Left ventricle myocardium inferior (tissue), 1 donor: ENCODE data around the gene SFXN5. TPM values are rescaled to one million over a fixed set of nuclear protein-coding genes. Genes with fewer than 3 reads are reported as not detected.
A peak's percentile ranks its signal among the peaks of the same experiment; 100 is the strongest.

ENCODE experiments used
- DNase-seq: peaks from one replicate; pipeline ENCODE4 v3.0.0-alpha.2; 2020
- H3K27ac ChIP-seq: fragments of 200-600 bp; replicated peaks from 2 replicates; pipeline ENCODE4 v1.8.0; 2021
- H3K27me3 ChIP-seq: fragments of 200-600 bp; 2 replicates; pipeline ENCODE4 v1.8.0; 2021; ENCODE audit warnings: low read depth
- H3K36me3 ChIP-seq: fragments of 200-600 bp; 2 replicates; pipeline ENCODE4 v1.8.0; 2021
- H3K4me1 ChIP-seq: fragments of 200-600 bp; 2 replicates; pipeline ENCODE4 v1.8.0; 2021
- H3K4me3 ChIP-seq: fragments of 200-600 bp; 2 replicates; pipeline ENCODE4 v1.8.0; 2021; ENCODE audit warnings: mild to moderate bottlenecking, moderate library complexity
- H3K9me3 ChIP-seq: fragments of 200-600 bp; replicated peaks from 2 replicates; pipeline ENCODE4 v1.8.0; 2021
- intact Hi-C: fragments of 100-400 bp; cut with micrococcal nuclease; formaldehyde crosslinking; loops from one replicate; pipeline ENCODE4 v1.11.0; 2022
- total RNA-seq: library from RNA; stranded (reverse); fragmentation: NEBNext Ultra II Directional; extraction: Animal tissue kit (Norgen Biotek cat#: 25700); gene quantifications from one replicate; pipeline ENCODE4 v1.2.1, GENCODE V29; 2021
- TF ChIP-seq, protein P1 (sequence below): fragments of 200-600 bp; IDR thresholded peaks from 2 replicates; pipeline ENCODE4 v1.8.0; 2021; ENCODE audit warnings: antibody characterized with exemption, mild to moderate bottlenecking, borderline replicate concordance
- donor health status: DM: no; HTN: yes; CAD: no; lungs with severe emphysema.

SFXN5 gene
- total RNA-seq, 1 donor from 2014 or later = 9.9 TPM

DNA sequence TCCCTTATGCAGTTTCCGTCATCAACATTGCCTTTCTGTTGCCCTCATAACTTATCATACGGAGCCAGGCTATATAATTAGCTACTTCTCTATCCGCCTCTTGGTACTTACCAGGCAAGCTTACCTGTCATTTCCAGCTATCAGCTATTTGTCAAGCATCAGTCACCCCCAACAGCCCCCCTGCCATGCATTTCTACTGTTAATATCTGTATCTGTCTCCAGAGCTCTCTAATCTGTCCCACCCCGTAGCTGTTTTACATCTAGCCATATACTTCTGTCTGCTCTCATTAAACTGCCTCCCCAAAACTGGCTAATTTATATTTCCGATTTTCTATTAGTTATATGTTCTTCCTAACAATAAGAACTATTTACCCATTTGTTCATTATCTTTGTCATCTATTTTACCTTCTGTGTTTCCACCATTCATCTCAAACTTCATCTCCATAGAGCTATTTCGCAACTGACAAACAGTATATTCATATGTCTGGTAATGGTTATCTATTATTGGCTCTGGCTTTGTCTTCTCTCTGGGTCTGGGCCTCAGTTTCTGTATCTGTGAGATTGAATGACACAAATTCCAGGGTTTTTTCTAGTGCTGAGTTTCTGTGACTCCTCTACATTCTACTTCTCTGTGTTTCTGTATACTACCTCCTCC lies 144.6 kb downstream of the SFXN5 start:
- H3K27ac ChIP-seq = no peak overlapping the region

DNA sequence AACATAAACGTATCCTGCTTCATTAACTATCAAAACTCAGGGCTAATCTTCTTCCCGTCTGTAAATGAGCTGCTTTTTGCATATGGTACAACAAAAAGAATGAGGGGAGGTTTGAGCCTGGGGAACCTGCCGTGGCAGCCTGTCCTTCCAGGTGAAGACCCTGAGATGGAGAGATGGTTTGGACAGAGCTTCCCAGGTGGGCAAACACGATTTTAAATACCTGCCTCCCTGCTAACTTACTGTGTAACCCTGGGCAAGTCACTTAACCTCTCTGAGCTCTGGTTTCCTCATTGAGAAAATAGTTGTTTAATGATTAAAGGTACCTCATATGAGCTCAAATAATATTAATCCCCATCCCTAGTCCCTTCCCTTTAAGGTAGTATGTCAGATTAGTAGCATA lies 145.1 kb downstream of the SFXN5 start:
- no peaks in the 10 kb centered on the region for H3K9me3 ChIP-seq
- H3K27me3 ChIP-seq = peaks cover 100% of the 10 kb centered on the region
- H3K27ac ChIP-seq = no peak overlapping the region
- no peaks in the 10 kb centered on the region for H3K36me3 ChIP-seq
- DNase-seq = no peak
- TF ChIP-seq, protein P1, sequence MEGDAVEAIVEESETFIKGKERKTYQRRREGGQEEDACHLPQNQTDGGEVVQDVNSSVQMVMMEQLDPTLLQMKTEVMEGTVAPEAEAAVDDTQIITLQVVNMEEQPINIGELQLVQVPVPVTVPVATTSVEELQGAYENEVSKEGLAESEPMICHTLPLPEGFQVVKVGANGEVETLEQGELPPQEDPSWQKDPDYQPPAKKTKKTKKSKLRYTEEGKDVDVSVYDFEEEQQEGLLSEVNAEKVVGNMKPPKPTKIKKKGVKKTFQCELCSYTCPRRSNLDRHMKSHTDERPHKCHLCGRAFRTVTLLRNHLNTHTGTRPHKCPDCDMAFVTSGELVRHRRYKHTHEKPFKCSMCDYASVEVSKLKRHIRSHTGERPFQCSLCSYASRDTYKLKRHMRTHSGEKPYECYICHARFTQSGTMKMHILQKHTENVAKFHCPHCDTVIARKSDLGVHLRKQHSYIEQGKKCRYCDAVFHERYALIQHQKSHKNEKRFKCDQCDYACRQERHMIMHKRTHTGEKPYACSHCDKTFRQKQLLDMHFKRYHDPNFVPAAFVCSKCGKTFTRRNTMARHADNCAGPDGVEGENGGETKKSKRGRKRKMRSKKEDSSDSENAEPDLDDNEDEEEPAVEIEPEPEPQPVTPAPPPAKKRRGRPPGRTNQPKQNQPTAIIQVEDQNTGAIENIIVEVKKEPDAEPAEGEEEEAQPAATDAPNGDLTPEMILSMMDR = no peak
- H3K4me3 ChIP-seq = no peak overlapping the region
- H3K4me1 ChIP-seq = peaks cover 15% of the 10 kb centered on the region
- intact Hi-C loops = no loop called here

More for the DNA sequence above, 144.6 kb downstream of the SFXN5 start:
- no peaks in the 10 kb centered on the region for H3K36me3 ChIP-seq
- H3K4me1 ChIP-seq = peaks cover 15% of the 10 kb centered on the region
- H3K27me3 ChIP-seq = peaks cover 100% of the 10 kb centered on the region
- intact Hi-C loops = no loop called here
- no peak overlapping the region for H3K4me3 ChIP-seq
- DNase-seq = no peak
- TF ChIP-seq, protein P1 = no peak
- H3K9me3 ChIP-seq = no peaks in the 10 kb centered on the region

DNA sequence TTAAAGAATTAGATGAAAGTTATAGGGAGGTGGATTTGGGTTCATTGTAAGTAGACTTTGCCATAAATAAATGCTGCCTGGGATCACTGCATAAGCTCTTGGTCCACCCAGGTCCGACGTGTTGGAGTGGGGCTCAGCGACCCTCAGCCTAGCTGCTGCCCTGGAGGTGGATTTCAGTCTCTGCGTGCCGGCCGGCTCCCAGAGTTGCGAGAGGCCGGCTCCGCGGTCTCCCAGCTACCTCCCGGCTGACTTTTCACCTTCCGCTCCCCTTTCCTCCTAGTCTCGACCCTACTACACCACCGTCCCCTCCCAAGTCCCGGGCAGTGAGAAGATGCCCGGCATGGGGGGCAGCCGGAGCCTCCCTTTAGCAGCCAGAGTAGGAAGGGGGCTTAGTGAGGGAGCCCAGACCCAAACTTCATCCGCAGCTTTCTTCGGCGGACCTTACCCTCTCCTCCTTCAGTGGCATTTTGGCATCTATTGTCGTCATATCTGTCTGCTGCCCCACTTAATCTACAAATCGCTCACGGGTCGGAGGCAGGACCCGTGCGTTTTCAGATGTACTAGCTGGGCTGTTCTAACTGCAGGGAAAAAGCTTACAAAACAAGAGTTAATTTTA lies 146.1 kb downstream of the SFXN5 start:
- peaks cover 21% of the 10 kb centered on the region for H3K4me1 ChIP-seq
- peaks cover 100% of the 10 kb centered on the region for H3K27me3 ChIP-seq
- no peaks in the 10 kb centered on the region for H3K36me3 ChIP-seq
- H3K27ac ChIP-seq = no peak overlapping the region
- no peaks in the 10 kb centered on the region for H3K9me3 ChIP-seq
- intact Hi-C loops = no loop called here
- no peak for DNase-seq
- H3K4me3 ChIP-seq = no peak overlapping the region
- TF ChIP-seq, protein P1 = no peak

DNA sequence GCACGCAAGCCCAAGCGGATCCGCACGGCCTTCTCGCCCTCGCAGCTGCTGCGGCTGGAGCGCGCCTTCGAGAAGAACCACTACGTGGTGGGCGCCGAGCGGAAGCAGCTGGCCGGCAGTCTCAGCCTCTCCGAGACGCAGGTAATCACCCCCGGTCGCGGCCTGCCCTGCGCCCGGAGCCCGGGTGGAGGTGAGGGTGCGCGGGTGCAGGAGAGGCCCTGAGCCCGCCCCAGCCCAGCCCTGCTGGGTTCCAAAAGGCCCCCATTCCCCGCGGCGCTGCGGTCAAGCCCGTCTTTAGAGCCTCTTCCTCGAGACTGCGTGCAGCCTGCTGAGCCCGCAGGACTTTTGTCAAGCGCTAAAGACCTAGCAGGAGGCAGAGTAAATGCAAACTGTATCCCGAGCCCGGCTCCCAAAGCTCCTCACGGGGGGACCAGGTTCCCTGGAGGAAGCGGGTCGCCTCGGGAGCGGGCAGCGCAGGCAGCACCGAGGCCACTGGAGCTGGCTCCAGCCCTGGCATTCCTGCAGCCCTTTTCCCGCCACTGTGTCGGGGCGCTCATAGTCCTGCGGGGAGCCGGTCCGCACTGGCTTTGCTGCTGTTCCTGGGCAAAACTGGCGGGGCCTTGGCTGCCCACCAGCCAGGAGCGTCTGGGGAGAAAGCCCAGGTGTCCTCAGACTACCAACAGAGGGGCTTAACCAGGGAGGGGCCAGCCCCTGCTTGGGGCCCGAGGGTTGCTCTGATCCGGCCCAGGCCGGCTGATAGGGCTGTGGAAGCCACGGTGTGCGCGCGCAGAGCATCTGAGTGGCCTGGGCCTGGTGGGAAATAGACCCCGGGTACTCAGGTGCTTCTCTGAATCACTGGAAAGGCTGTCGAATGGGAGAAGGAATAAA lies 146.9 kb downstream of the SFXN5 start:
- Histone ChIP-seq H3K27me3 (peaks cover 100% of the 10 kb centered on the region), H3K4me3 (peak overlapping the region; percentile 40), H3K27ac (no peak overlapping the region), H3K4me1 (peaks cover 29% of the 10 kb centered on the region), H3K9me3 (no peaks in the 10 kb centered on the region), H3K36me3 (no peaks in the 10 kb centered on the region)
- intact Hi-C loops = no loop called here
- no peak for DNase-seq
- TF ChIP-seq, protein P1 = no peak

DNA sequence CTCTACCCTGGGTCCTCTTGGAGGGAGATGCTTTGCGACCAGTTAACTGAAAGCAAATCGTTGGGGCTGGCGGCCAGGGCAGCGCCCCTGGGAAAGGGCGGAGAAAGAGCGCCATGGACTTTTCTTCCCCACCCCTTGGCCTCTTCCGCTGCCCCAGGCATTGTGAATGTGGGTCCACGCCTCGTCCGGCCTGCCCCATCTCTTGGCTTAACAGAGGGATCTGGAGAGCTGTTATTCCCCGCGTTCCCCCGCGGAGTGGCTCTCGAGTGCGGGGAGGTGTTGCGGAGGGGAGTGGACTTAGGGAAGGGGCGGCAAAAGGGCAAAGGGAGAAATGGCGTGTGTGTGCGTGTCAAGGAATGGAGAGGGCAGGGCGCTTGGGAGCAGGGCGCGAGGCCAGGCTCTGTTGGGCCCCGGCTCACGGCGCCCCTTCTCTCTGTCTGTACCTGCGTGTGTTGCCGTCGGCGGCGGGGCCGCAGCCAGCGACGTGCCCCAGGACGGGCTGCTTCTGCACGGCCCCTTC lies 147.6 kb downstream of the SFXN5 start:
- no peaks in the 10 kb centered on the region for H3K9me3 ChIP-seq
- H3K4me1 ChIP-seq = peaks cover 30% of the 10 kb centered on the region
- H3K27me3 ChIP-seq = peaks cover 100% of the 10 kb centered on the region
- TF ChIP-seq, protein P1 = no peak
- peak overlapping the region; percentile 40 for H3K4me3 ChIP-seq
- intact Hi-C loops = no loop called here
- no peak overlapping the region for H3K27ac ChIP-seq
- no peak for DNase-seq
- no peaks in the 10 kb centered on the region for H3K36me3 ChIP-seq
